Nephron (organoid): ENCODE results near the gene PAQR6.
"Not testable (repeated sequence)": the region's sequence is repeated elsewhere in the genome, so short reads cannot be mapped to it uniquely, and the experiment has no call there.

Source experiments
- H3K27ac Mint-ChIP-seq, 3 experiments: 2 replicates each; pipeline ENCODE4 v1.8.0; 2020; ENCODE audit warnings: mixed read lengths in 3 of 3, mild to moderate bottlenecking in 2 of 3, moderate library complexity in 1 of 3
- H3K27me3 Mint-ChIP-seq: 2 replicates; pipeline ENCODE4 v1.8.0; 2021; ENCODE audit warnings: low read depth, mild to moderate bottlenecking, moderate library complexity, mixed read lengths
- H3K36me3 Mint-ChIP-seq: 2 replicates; pipeline ENCODE4 v1.8.0; 2020; ENCODE audit warnings: low read depth, mixed read lengths
- H3K4me1 Mint-ChIP-seq: 2 replicates; pipeline ENCODE4 v1.8.0; 2020; ENCODE audit warnings: mixed read lengths
- H3K4me3 Mint-ChIP-seq, 3 experiments: 2 replicates each; pipeline ENCODE4 v1.8.0; 2020; ENCODE audit warnings: mild to moderate bottlenecking in 3 of 3, mixed read lengths in 3 of 3, moderate library complexity in 2 of 3
- H3K9me3 Mint-ChIP-seq: 2 replicates; pipeline ENCODE4 v1.8.0; 2020; ENCODE audit warnings: mixed read lengths
- TF ChIP-seq, protein P1 (sequence below), 3 experiments: fragments of 200-600 bp; sonication (generic); IDR thresholded peaks; one replicate each; pipeline ENCODE4 v1.5.0; 2021; ENCODE audit warnings: antibody characterized with exemption in 3 of 3; ENCODE audit not compliant: unreplicated experiment in 3 of 3

The PAQR6 gene

DNA sequence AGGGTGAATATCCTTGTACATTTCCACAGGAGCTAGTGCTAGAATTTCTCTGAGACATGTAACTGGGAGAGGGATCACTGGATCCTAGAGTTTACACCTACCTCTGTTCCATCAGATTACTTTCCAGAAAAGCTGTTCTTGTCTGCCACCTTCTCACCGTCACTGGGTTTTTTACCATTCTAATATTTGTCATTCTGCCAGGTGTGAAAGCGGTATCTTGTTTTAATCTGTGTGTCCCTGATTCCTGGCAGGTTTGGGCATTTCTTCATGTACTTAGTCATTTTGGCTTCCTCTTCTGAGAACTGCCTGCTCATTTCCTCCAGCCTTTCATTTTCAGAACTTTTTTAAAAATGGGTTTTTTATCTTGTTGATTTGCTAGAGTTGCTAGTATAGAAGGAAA, 30.0 kb downstream of the PAQR6 start:
- Mint-ChIP-seq H3K4me1 (peaks cover 13% of the 10 kb centered on the region), H3K4me3 (peak overlapping the region in 1 of 3 experiments; percentile 33), H3K27me3 (no peaks in the 10 kb centered on the region), H3K36me3 (peaks cover 47% of the 10 kb centered on the region), H3K9me3 (no peaks in the 10 kb centered on the region), H3K27ac (peak overlapping the region in 1 of 3 experiments; percentile 43)
- TF ChIP-seq, protein P1, sequence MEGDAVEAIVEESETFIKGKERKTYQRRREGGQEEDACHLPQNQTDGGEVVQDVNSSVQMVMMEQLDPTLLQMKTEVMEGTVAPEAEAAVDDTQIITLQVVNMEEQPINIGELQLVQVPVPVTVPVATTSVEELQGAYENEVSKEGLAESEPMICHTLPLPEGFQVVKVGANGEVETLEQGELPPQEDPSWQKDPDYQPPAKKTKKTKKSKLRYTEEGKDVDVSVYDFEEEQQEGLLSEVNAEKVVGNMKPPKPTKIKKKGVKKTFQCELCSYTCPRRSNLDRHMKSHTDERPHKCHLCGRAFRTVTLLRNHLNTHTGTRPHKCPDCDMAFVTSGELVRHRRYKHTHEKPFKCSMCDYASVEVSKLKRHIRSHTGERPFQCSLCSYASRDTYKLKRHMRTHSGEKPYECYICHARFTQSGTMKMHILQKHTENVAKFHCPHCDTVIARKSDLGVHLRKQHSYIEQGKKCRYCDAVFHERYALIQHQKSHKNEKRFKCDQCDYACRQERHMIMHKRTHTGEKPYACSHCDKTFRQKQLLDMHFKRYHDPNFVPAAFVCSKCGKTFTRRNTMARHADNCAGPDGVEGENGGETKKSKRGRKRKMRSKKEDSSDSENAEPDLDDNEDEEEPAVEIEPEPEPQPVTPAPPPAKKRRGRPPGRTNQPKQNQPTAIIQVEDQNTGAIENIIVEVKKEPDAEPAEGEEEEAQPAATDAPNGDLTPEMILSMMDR (IDR thresholded peaks at IDR 0.05; ENCODE audit: unreplicated experiment in 3 of 3): no peak

DNA sequence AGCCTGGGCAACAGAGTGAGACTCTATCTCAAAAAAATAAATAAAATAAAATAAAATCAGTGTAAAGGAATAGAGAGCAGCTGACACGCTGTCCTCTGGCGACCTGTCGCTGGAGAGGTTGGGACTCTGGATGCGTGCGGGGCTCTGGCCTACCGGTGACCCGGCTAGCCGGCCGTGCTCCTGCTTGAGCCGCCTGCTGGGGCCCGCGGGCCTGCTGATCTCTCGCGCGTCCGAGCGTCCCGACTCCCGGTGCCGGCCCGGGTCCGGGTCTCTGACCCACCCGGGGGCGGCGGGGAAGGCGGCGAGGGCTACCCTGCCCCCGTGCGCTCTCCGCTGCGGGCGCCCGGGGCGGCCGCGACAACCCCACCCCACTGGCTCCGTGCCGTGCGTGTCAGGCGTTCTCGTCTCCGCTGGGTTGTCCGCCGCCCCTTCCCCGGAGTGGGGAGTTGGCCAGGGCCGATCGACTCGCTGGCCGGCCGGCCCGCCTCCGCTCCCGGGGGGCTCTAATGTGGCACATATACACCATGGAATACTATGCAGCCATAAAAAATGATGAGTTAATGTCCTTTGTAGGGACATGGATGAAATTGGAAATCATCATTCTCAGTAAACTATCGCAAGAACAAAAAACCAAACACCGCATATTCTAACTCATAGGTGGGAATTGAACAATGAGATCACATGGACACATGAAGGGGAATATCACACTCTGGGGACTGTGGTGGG, 31.3 kb downstream of the PAQR6 start:
- H3K4me3 Mint-ChIP-seq, H3K27me3 Mint-ChIP-seq, H3K9me3 Mint-ChIP-seq, H3K27ac Mint-ChIP-seq: not testable (repeated sequence)
- Mint-ChIP-seq H3K4me1 (peaks cover 22% of the 10 kb centered on the region), H3K36me3 (peaks cover 42% of the 10 kb centered on the region)

DNA sequence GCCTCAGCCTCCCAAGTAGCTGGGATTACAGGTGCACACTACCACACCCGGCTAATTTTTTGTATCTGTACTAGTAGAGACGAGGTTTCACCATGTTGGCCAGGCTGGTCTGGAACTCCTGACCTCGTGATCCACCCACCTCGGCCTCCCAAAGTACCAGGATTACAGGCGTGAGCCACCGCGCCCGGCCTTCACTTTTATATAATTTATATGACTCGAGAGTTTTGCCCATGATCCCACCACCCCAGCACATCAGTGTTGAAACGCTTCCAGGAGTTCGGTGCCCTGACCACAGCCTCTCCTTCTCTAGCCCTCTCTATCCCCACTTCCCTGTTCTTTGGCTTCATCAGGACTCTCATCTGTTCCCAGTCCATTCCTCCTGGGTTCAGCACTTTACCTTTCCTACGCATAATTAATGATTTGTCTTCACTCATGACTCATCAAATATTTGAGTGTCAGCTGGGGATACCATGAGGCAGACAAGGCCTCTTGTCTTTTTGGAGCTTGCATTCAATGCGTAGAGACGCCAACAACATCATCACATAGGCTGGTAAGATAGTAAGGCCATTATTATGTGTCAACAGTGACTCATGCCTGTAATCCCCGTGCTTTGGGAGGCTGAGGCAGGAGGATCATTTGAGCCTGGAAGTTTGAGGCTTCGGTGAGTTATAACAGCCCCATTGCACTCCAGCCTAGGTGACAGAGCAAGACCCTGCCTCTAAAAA, 33.7 kb downstream of the PAQR6 start:
- Mint-ChIP-seq H3K4me3 (peak overlapping the region; percentile 73 to 87 (median 86)), H3K4me1 (peaks cover 22% of the 10 kb centered on the region), H3K27me3 (no peaks in the 10 kb centered on the region), H3K9me3 (no peaks in the 10 kb centered on the region), H3K36me3 (peaks cover 31% of the 10 kb centered on the region), H3K27ac (peak overlapping the region; percentile 39 to 92 (median 75))
- TF ChIP-seq, protein P1 (IDR thresholded peaks at IDR 0.05; ENCODE audit: unreplicated experiment in 3 of 3): no peak

DNA sequence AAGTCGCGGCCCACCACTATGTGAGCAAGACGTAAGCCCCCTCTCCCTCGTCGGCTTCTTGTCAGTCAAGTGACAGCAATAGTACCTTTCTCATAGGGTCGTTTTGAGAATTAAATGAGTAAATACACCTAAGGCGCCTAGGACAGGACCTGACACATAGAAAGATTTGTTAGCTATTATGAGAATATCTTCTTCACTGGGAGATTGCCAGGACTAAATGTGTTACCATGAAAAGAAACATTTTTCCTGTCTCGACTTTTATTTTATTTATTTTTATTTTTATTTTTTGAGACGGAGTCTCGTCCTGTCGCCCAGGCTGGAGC, 34.3 kb downstream of the PAQR6 start:
- peak overlapping the region; percentile 99 to 100 (median 100) for H3K27ac Mint-ChIP-seq
- H3K4me3 Mint-ChIP-seq: peak overlapping the region; percentile 97 to 100 (median 99)
- TF ChIP-seq, protein P1 (IDR thresholded peaks at IDR 0.05; ENCODE audit: unreplicated experiment in 3 of 3): no peak
- H3K36me3 Mint-ChIP-seq: peaks cover 32% of the 10 kb centered on the region
- H3K27me3 Mint-ChIP-seq: no peaks in the 10 kb centered on the region
- H3K9me3 Mint-ChIP-seq: no peaks in the 10 kb centered on the region
- H3K4me1 Mint-ChIP-seq: peaks cover 22% of the 10 kb centered on the region

DNA sequence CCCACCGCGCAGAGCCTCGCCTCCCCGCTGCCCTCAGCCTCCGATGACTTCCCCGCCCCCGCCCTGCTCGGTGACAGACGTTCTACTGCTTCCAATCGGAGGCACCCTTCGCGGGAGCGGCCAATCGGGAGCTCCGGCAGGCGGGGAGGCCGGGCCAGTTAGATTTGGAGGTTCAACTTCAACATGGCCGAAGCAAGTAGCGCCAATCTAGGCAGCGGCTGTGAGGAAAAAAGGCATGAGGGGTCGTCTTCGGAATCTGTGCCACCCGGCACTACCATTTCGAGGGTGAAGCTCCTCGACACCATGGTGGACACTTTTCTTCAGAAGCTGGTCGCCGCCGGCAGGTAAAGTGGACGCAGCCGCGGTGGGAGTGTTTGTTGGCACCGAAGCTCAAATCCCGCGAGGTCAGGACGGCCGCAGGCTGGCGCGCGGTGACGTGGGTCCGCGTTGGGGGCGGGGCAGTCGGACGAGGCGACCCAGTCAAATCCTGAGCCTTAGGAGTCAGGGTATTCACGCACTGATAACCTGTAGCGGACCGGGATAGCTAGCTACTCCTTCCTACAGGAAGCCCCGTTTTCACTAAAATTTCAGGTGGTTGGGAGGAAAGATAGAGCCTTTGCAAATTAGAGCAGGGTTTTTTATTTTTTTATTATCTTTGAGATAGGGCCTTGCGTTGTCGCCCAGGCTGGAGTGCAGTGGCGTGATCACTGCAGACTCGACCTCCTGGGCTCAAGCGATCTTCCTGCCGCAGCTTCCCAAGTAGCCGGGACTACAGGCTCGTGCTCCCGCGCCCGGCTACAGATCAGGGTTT, 34.8 kb downstream of the PAQR6 start, which contains the start of gene PMF1:
PMF1 (plus strand) TSS at position 175 of the 811 bp plus-strand sequence; CDS start at position 184, 9 bp downstream.
- TF ChIP-seq, protein P1 (IDR thresholded peaks at IDR 0.05; ENCODE audit: unreplicated experiment in 3 of 3): no peak
- no peaks in the 10 kb centered on the region for H3K9me3 Mint-ChIP-seq
- peaks cover under 1% of the 10 kb centered on the region for H3K27me3 Mint-ChIP-seq
- H3K4me1 Mint-ChIP-seq: peaks cover 22% of the 10 kb centered on the region
- H3K4me3 Mint-ChIP-seq: peak within 1 kb of the TSS; percentile 97 to 100 (median 99)
- H3K36me3 Mint-ChIP-seq: peaks cover 33% of the 10 kb centered on the region
- peak within 1 kb of the TSS; percentile 99 to 100 (median 100) for H3K27ac Mint-ChIP-seq

DNA sequence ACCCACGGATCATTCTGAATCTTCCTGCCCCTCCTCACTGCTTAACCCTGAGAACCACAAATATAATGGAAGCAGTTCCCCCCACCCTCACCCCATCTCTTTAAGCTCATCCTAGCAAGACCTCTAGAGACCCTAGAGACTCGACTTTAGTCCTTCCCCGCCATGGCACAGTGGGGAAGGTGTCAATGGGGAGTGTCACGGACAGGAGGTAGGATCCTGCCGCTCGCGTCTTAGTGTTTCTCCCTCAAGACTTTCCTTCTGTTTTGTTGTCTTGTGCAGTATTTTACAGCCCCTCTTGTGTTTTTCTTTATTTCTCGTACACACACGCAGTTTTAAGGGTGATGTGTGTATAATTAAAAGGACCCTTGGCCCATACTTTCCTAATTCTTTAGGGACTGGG, 35.7 kb downstream of the PAQR6 start:
- TF ChIP-seq, protein P1 (IDR thresholded peaks at IDR 0.05; ENCODE audit: unreplicated experiment in 3 of 3): no peak
- peak overlapping the region; percentile 97 to 100 (median 99) for H3K4me3 Mint-ChIP-seq
- no peaks in the 10 kb centered on the region for H3K9me3 Mint-ChIP-seq
- peaks cover 4% of the 10 kb centered on the region for H3K27me3 Mint-ChIP-seq
- H3K27ac Mint-ChIP-seq: peak overlapping the region; percentile 99 to 100 (median 100)
- peaks cover 35% of the 10 kb centered on the region for H3K36me3 Mint-ChIP-seq
- H3K4me1 Mint-ChIP-seq: peaks cover 22% of the 10 kb centered on the region
